Ishikawa (cell line): ENCODE data around the gene HNRNPDL.

Experiments used
- CEBPB ChIP-seq: IDR thresholded peaks from 2 replicates; pipeline ENCODE4 v1.6.1; 2012
- CREB1 ChIP-seq: IDR thresholded peaks from 2 replicates; pipeline ENCODE4 v1.6.1; 2012; ENCODE audit warnings: low read depth
- EGR1 ChIP-seq: IDR thresholded peaks from 2 replicates; pipeline ENCODE4 v1.6.1; 2012
- EP300 ChIP-seq: IDR thresholded peaks from 2 replicates; pipeline ENCODE4 v1.6.1; 2012; ENCODE audit warnings: borderline replicate concordance
- FOXM1 ChIP-seq: IDR thresholded peaks from 2 replicates; pipeline ENCODE4 v1.6.1; 2012; ENCODE audit warnings: low read depth, borderline replicate concordance
- RAD21 ChIP-seq: IDR thresholded peaks from 2 replicates; pipeline ENCODE4 v1.6.1; 2012; ENCODE audit warnings: low read depth
- TAF1 ChIP-seq: IDR thresholded peaks from 2 replicates; pipeline ENCODE4 v1.6.1; 2012; ENCODE audit warnings: low read depth, mild to moderate bottlenecking
- TCF12 ChIP-seq: IDR thresholded peaks from 2 replicates; pipeline ENCODE4 v1.6.1; 2012; ENCODE audit warnings: low read depth
- TEAD4 ChIP-seq: IDR thresholded peaks from 2 replicates; pipeline ENCODE4 v1.6.1; 2012
- YY1 ChIP-seq: IDR thresholded peaks from 2 replicates; pipeline ENCODE4 v1.6.1; 2012; ENCODE audit warnings: low read depth
- ZBTB7A ChIP-seq: IDR thresholded peaks from 2 replicates; pipeline ENCODE4 v1.6.1; 2012; ENCODE audit warnings: low read depth
- TF ChIP-seq, protein P1 (sequence below): IDR thresholded peaks from 2 replicates; pipeline ENCODE4 v1.6.1; 2012; ENCODE audit warnings: low read depth, mild to moderate bottlenecking
- TF ChIP-seq, protein P2 (sequence below): IDR thresholded peaks from 2 replicates; pipeline ENCODE4 v1.6.1; 2012
- TF ChIP-seq, protein P3 (sequence below): IDR thresholded peaks from 2 replicates; pipeline ENCODE4 v1.6.1; 2012

- no peak for TF ChIP-seq TAF1
- TF ChIP-seq, protein P1, sequence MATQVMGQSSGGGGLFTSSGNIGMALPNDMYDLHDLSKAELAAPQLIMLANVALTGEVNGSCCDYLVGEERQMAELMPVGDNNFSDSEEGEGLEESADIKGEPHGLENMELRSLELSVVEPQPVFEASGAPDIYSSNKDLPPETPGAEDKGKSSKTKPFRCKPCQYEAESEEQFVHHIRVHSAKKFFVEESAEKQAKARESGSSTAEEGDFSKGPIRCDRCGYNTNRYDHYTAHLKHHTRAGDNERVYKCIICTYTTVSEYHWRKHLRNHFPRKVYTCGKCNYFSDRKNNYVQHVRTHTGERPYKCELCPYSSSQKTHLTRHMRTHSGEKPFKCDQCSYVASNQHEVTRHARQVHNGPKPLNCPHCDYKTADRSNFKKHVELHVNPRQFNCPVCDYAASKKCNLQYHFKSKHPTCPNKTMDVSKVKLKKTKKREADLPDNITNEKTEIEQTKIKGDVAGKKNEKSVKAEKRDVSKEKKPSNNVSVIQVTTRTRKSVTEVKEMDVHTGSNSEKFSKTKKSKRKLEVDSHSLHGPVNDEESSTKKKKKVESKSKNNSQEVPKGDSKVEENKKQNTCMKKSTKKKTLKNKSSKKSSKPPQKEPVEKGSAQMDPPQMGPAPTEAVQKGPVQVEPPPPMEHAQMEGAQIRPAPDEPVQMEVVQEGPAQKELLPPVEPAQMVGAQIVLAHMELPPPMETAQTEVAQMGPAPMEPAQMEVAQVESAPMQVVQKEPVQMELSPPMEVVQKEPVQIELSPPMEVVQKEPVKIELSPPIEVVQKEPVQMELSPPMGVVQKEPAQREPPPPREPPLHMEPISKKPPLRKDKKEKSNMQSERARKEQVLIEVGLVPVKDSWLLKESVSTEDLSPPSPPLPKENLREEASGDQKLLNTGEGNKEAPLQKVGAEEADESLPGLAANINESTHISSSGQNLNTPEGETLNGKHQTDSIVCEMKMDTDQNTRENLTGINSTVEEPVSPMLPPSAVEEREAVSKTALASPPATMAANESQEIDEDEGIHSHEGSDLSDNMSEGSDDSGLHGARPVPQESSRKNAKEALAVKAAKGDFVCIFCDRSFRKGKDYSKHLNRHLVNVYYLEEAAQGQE = no peak
- no peak for TF ChIP-seq FOXM1
- TF ChIP-seq, protein P2, sequence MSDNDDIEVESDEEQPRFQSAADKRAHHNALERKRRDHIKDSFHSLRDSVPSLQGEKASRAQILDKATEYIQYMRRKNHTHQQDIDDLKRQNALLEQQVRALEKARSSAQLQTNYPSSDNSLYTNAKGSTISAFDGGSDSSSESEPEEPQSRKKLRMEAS = no peak
- no peak for TF ChIP-seq EP300
- no peak for TF ChIP-seq RAD21
- TF ChIP-seq TEAD4 = no peak
- TF ChIP-seq TCF12 = no peak
- TF ChIP-seq, protein P3, sequence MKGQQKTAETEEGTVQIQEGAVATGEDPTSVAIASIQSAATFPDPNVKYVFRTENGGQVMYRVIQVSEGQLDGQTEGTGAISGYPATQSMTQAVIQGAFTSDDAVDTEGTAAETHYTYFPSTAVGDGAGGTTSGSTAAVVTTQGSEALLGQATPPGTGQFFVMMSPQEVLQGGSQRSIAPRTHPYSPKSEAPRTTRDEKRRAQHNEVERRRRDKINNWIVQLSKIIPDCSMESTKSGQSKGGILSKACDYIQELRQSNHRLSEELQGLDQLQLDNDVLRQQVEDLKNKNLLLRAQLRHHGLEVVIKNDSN = no peak
- TF ChIP-seq ZBTB7A = no peak
- TF ChIP-seq CREB1 = no peak
- TF ChIP-seq YY1 = no peak
- no peak for TF ChIP-seq CEBPB
- TF ChIP-seq EGR1 = no peak
Observed at GRCh38 chr4:82467471-82467870, 37.2 kb upstream of the HNRNPDL start.
